Mucosa of descending colon (tissue), 3 donors: ENCODE results near the gene SCAF4. TPM values are rescaled to one million over a fixed set of nuclear protein-coding genes. Genes with fewer than 3 reads are reported as not detected.

ENCODE experiments used
- ATAC-seq: fragments of 200-7000 bp; cut with Tn5 transposase; one replicate; pipeline ENCODE4 v1.9.1; 2020; ENCODE audit warnings: mild to moderate bottlenecking, moderate library complexity
- DNase-seq, 3 donors: peaks; one replicate each; pipeline ENCODE4 v3.0.0-alpha.2; 2020
- H3K36me3 ChIP-seq: fragments of 200-600 bp; one replicate; pipeline ENCODE4 v1.8.0; 2021; ENCODE audit warnings: low read depth, mild to moderate bottlenecking
- H3K4me1 ChIP-seq: fragments of 200-600 bp; one replicate; pipeline ENCODE4 v1.8.0; 2021; ENCODE audit warnings: low read depth, mild to moderate bottlenecking
- H3K4me3 ChIP-seq: fragments of 200-600 bp; one replicate; pipeline ENCODE4 v1.8.0; 2021; ENCODE audit warnings: mild to moderate bottlenecking
- H3K9me3 ChIP-seq: fragments of 200-600 bp; one replicate; pipeline ENCODE4 v1.8.0; 2021; ENCODE audit warnings: mild to moderate bottlenecking
- intact Hi-C, 2 donors: fragments of 100-400 bp; cut with DNase I in 1 of 2; cut with micrococcal nuclease in 1 of 2; formaldehyde crosslinking; loops; one replicate each; pipeline versions ENCODE4 v1.11.0 to v1.11.1; 2022; cut with DNase I, micrococcal nuclease
- total RNA-seq, 3 donors: library from RNA; stranded (reverse); fragmentation: NEBNext Ultra II Directional in 2 of 3; extraction: Animal tissue kit (Norgen Biotek cat#: 25700) in 2 of 3; gene quantifications; one replicate each; pipeline versions ENCODE4 v1.2.1 to v1.2.4, GENCODE V29; 2021 to 2023
- TF ChIP-seq, protein P1 (sequence below): fragments of 200-600 bp; IDR thresholded peaks from one replicate; pipeline ENCODE4 v1.8.0; 2022; ENCODE audit warnings: antibody characterized with exemption, mild to moderate bottlenecking
- donor health status: DM: no; HTN: no; CAD: no; lungs with moderate emphysema.
- donor health status: DM: no; HTN: no; CAD: no.
- donor health status: DM: no; HTN: yes; CAD: no.

SCAF4 gene
- total RNA-seq, 3 donors from 2014 or later, result 35.7 to 39.7 (median 38.4) TPM

GRCh38 chr21:31684918-31685317 is 47.0 kb downstream of the SCAF4 start:
- ATAC-seq (no peak), DNase-seq (no peak)
- Histone ChIP-seq H3K36me3 (no peaks in the 10 kb centered on the region), H3K4me3 (no peak overlapping the region), H3K9me3 (no peaks in the 10 kb centered on the region), H3K4me1 (no peaks in the 10 kb centered on the region)
- TF ChIP-seq, protein P1, sequence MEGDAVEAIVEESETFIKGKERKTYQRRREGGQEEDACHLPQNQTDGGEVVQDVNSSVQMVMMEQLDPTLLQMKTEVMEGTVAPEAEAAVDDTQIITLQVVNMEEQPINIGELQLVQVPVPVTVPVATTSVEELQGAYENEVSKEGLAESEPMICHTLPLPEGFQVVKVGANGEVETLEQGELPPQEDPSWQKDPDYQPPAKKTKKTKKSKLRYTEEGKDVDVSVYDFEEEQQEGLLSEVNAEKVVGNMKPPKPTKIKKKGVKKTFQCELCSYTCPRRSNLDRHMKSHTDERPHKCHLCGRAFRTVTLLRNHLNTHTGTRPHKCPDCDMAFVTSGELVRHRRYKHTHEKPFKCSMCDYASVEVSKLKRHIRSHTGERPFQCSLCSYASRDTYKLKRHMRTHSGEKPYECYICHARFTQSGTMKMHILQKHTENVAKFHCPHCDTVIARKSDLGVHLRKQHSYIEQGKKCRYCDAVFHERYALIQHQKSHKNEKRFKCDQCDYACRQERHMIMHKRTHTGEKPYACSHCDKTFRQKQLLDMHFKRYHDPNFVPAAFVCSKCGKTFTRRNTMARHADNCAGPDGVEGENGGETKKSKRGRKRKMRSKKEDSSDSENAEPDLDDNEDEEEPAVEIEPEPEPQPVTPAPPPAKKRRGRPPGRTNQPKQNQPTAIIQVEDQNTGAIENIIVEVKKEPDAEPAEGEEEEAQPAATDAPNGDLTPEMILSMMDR, result no peak
- intact Hi-C loops, result no loop called here

- DNase-seq (no peak), ATAC-seq (no peak)
- Histone ChIP-seq H3K4me3 (no peak overlapping the region), H3K4me1 (no peaks in the 10 kb centered on the region), H3K9me3 (no peaks in the 10 kb centered on the region), H3K36me3 (no peaks in the 10 kb centered on the region)
- intact Hi-C loops, result no loop called here
- TF ChIP-seq, protein P1, result no peak
Observed at GRCh38 chr21:31683029-31683428, 48.9 kb downstream of the SCAF4 start.

- H3K9me3 ChIP-seq, result no peaks in the 10 kb centered on the region
- H3K36me3 ChIP-seq, result no peaks in the 10 kb centered on the region
- H3K4me1 ChIP-seq, result no peaks in the 10 kb centered on the region
- DNase-seq (no peak), ATAC-seq (no peak)
- TF ChIP-seq, protein P1, result no peak
- intact Hi-C loops, result no loop called here
- no peak overlapping the region for H3K4me3 ChIP-seq
Observed at GRCh38 chr21:31682620-31683019, 49.3 kb downstream of the SCAF4 start.

DNA sequence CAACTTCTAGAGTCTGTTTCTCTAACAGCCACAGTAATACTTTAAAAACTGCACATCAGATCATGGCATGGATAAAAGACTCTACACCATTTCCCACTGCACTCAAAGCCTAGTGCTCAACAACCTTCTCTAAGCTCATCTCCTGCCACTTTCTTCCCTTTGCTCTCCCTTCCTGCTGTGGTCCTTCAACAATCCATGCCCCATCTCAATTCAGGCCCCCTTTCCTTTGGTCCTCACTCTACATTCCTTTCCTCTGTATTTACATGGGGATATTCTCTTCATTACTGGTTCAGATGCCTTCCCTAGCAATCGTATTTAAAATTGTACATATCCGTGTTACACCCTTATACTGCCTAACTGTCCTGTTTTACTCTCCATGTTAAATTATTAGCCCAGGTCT is 53.4 kb downstream of the SCAF4 start:
- intact Hi-C loops, result no loop called here
- H3K4me3 ChIP-seq, result no peak overlapping the region
- H3K36me3 ChIP-seq, result no peaks in the 10 kb centered on the region
- H3K4me1 ChIP-seq, result no peaks in the 10 kb centered on the region
- no peaks in the 10 kb centered on the region for H3K9me3 ChIP-seq
- TF ChIP-seq, protein P1, result no peak
- no peak for ATAC-seq
- no peak for DNase-seq

DNA sequence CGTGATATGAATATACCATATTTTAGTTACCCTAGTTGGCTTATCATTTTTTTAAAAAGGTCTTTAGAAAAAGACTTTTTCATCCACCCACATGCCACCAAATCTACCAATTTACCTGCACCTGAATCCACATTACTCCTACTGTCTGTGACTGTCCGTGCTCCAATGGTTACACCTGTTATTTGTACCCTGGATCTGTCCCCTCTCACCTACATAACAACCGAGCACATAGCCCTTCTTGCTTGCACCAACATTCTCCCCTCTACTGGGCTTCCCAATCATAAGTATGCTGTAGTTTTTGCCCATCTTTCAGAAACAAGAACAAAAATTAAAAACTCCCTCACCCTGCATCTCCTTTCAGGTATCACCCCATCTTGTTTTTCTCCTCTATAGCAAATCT is 54.9 kb downstream of the SCAF4 start:
- Histone ChIP-seq H3K9me3 (no peaks in the 10 kb centered on the region), H3K4me1 (no peaks in the 10 kb centered on the region), H3K36me3 (no peaks in the 10 kb centered on the region), H3K4me3 (no peak overlapping the region)
- DNase-seq (no peak), ATAC-seq (no peak)
- intact Hi-C loops, result no loop called here
- TF ChIP-seq, protein P1, result no peak

- intact Hi-C loops, result no loop called here
- H3K36me3 ChIP-seq, result no peaks in the 10 kb centered on the region
- no peak overlapping the region for H3K4me3 ChIP-seq
- no peak for DNase-seq
- no peaks in the 10 kb centered on the region for H3K9me3 ChIP-seq
- ATAC-seq, result no peak
- TF ChIP-seq, protein P1, result no peak
- no peaks in the 10 kb centered on the region for H3K4me1 ChIP-seq
Observed at GRCh38 chr21:31675960-31676359, 56.0 kb downstream of the SCAF4 start.
